ENCODE results near the gene CPNE5. TPM values are rescaled to one million over a fixed set of nuclear protein-coding genes. Genes with fewer than 3 reads are reported as not detected.

CPNE5 gene
- total RNA-seq, 2 experiments from 2014 or later, result 0.19 to 0.28 TPM

DNA sequence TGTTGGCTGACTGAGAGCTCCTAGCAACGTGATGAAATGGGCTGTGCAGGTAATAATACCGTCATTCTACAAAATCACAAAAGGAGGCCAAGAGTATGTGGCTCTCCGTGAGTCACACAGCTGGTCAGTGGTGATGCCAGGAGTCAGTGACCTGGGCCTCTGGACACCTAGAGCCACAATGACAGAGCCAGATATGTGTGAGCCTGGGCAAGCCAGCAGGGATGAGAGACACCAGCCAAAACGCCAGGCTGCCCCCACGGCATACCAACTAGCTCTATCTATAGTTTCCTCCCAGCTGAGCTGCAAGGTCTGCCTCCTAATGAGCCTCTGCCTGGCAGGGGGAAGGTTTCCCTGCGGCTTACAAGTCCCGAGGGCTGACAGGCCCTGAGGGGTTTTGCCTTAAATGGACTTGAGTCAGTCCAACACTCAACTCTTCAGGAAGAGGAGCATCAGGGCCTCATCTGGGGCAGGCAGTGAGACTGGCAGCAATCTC is 70.0 kb downstream of the CPNE5 start:
- Histone ChIP-seq H3K4me1 (ENCODE audit: insufficient read depth, low read length) (peaks cover 54% of the 10 kb centered on the region), H3K9me3 (ENCODE audit: control insufficient read depth in 1 of 2, insufficient read depth in 1 of 2, low read length in 2 of 2) (no peaks in the 10 kb centered on the region), H3K27ac (ENCODE audit: low read depth in 1 of 2, low read length in 2 of 2) (peak overlapping the region; percentile 31 to 60), H3K36me3 (ENCODE audit: insufficient read depth, low read length) (no peaks in the 10 kb centered on the region), H3K4me3 (ENCODE audit: low read length) (peak overlapping the region; percentile 12), H3K27me3 (ENCODE audit: control insufficient read depth in 1 of 2, insufficient read depth in 2 of 2, low read length in 2 of 2) (no peaks in the 10 kb centered on the region)
- DNase-seq (peak in 1 of 14 experiments; percentile 13), ATAC-seq (ENCODE audit: poor library complexity) (no peak)
- intact Hi-C loops (cut with DNase I, micrococcal nuclease), result no loop called here
- TF ChIP-seq, protein P1, sequence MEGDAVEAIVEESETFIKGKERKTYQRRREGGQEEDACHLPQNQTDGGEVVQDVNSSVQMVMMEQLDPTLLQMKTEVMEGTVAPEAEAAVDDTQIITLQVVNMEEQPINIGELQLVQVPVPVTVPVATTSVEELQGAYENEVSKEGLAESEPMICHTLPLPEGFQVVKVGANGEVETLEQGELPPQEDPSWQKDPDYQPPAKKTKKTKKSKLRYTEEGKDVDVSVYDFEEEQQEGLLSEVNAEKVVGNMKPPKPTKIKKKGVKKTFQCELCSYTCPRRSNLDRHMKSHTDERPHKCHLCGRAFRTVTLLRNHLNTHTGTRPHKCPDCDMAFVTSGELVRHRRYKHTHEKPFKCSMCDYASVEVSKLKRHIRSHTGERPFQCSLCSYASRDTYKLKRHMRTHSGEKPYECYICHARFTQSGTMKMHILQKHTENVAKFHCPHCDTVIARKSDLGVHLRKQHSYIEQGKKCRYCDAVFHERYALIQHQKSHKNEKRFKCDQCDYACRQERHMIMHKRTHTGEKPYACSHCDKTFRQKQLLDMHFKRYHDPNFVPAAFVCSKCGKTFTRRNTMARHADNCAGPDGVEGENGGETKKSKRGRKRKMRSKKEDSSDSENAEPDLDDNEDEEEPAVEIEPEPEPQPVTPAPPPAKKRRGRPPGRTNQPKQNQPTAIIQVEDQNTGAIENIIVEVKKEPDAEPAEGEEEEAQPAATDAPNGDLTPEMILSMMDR (IDR thresholded peaks at IDR 0.05), result no peak
- Mint-ChIP-seq H3K9me3 (no peaks in the 10 kb centered on the region), H3K27me3 (no peaks in the 10 kb centered on the region), H3K36me3 (ENCODE audit: low read depth) (no peaks in the 10 kb centered on the region), H3K27ac (peak overlapping the region; percentile 78), H3K4me1 (ENCODE audit: low read depth) (peaks cover 51% of the 10 kb centered on the region), H3K4me3 (peak overlapping the region; percentile 53)
- CTCF ChIA-PET, result interaction anchor here (0.7 to 2.3 kb wide), 3 partner anchors 10 to 232 kb away, joined by 3 to 7 read pairs (median 6); no protein-coding TSS in a partner anchor
- POLR2A ChIA-PET, result interaction anchor here (0.9 to 1.4 kb wide), 3 partner anchors 9 to 105 kb away, joined by 3 to 6 read pairs (median 3); partner anchors contain the start of gene PPIL1

DNA sequence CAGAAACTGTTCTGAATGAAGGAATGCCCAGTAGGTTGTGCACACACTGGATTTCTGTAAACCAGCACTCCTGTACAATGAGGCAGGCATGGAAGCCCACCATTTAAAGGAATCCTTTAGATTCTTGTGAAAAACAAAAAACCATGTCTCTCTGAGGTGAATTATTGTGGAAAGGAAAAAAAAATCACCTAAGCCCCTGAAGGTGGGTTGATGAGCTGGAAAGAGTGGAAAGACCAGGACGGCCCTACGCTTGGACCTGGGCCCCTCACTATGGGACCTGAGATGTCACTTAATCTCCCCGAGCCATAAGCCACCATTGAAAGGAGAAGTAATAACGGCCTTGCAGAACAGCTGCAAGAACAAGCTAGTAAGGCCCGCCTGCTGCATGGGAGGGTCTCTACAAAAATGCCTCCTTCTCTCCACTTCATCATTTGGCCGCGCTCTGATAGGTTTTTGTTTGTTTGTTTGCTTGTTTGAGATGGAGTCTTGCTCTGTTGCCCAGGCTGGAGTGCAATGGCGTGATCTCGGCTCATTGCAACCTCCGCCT is 72.8 kb downstream of the CPNE5 start:
- intact Hi-C loops (cut with DNase I, micrococcal nuclease), result loop anchor here (1.0 to 2.0 kb wide), 8 partner anchors 16 to 444 kb away; partner anchors contain the start of gene PPIL1 (in 1 of the 2)
- Histone ChIP-seq H3K27me3 (ENCODE audit: control insufficient read depth in 1 of 2, insufficient read depth in 2 of 2, low read length in 2 of 2) (no peaks in the 10 kb centered on the region), H3K4me3 (ENCODE audit: low read length) (no peak overlapping the region), H3K9me3 (ENCODE audit: control insufficient read depth in 1 of 2, insufficient read depth in 1 of 2, low read length in 2 of 2) (no peaks in the 10 kb centered on the region), H3K36me3 (ENCODE audit: insufficient read depth, low read length) (no peaks in the 10 kb centered on the region), H3K4me1 (ENCODE audit: insufficient read depth, low read length) (peaks cover 53% of the 10 kb centered on the region), H3K27ac (ENCODE audit: low read depth in 1 of 2, low read length in 2 of 2) (no peak overlapping the region)
- peak overlapping the region; percentile 47 for H3K27ac Mint-ChIP-seq
- peaks cover 41% of the 10 kb centered on the region for H3K4me1 Mint-ChIP-seq (ENCODE audit: low read depth)
- DNase-seq (no peak), ATAC-seq (ENCODE audit: poor library complexity) (no peak)
- CTCF ChIA-PET, result interaction anchor here (1.0 to 2.8 kb wide), 7 partner anchors 8 to 406 kb away, joined by 3 to 18 read pairs (median 5); no protein-coding TSS in a partner anchor
- peak overlapping the region; percentile 18 for H3K4me3 Mint-ChIP-seq
- TF ChIP-seq, protein P1 (IDR thresholded peaks at IDR 0.05), result peak; percentile 1
- no peaks in the 10 kb centered on the region for H3K9me3 Mint-ChIP-seq
- H3K27me3 Mint-ChIP-seq, result no peaks in the 10 kb centered on the region
- H3K36me3 Mint-ChIP-seq (ENCODE audit: low read depth), result no peaks in the 10 kb centered on the region
- POLR2A ChIA-PET, result interaction anchor here (0.5 to 1.8 kb wide), 3 partner anchors 20 to 251 kb away, joined by 3 to 5 read pairs (median 3); no protein-coding TSS in a partner anchor

DNA sequence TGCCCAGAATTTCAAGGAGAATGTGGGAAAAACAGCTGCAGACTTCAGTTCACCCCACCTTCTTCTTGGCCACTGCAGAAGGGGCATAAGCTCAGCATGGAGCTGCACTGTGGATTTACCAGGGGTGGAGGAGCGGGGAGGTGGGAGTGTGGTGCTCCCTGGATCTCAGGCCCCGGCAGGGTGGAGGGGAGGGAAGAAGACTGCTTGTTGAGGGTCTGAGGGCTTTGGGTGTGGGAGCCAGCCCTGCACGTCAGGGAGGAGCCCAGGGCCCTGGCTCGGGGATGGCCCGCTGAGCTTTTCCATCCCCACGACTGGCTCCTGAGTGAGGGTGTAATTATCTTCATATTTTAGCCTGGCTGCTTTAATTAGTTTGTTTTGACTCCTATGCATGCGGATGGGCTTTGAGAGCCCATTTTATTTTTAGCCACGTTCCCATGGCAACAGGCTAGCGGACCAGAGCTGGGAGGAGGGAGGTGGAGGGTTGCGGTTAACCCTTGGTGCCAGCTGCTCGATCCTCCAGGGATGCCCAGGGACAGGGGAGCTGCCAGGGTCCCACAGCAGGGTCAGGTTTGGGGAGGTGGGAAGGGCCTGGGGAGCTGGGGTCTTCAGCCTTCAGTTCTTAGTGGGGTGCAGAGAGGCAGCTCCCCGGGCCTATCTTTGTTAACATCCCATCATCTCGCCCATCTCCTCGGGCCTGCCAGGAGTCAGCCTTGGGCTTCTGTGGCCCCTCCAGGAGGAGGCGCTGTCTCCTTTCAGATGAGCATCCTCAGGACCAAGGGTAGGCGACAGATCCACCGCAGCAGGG is 73.4 kb downstream of the CPNE5 start:
- H3K27ac ChIP-seq (ENCODE audit: low read depth in 1 of 2, low read length in 2 of 2), result no peak overlapping the region
- POLR2A ChIA-PET, result interaction anchor here (0.6 to 1.8 kb wide), 2 partner anchors 252 to 897 kb away, joined by 3 to 5 read pairs; no protein-coding TSS in a partner anchor

More for the DNA sequence above, 73.4 kb downstream of the CPNE5 start:
- Histone ChIP-seq H3K4me3 (ENCODE audit: low read length) (no peak overlapping the region), H3K9me3 (ENCODE audit: control insufficient read depth in 1 of 2, insufficient read depth in 1 of 2, low read length in 2 of 2) (no peaks in the 10 kb centered on the region), H3K36me3 (ENCODE audit: insufficient read depth, low read length) (no peaks in the 10 kb centered on the region), H3K27me3 (ENCODE audit: control insufficient read depth in 1 of 2, insufficient read depth in 2 of 2, low read length in 2 of 2) (no peaks in the 10 kb centered on the region), H3K4me1 (ENCODE audit: insufficient read depth, low read length) (peaks cover 49% of the 10 kb centered on the region)
- no peaks in the 10 kb centered on the region for H3K9me3 Mint-ChIP-seq
- H3K4me1 Mint-ChIP-seq (ENCODE audit: low read depth), result peaks cover 34% of the 10 kb centered on the region
- H3K27ac Mint-ChIP-seq, result peak overlapping the region; percentile 47
- H3K36me3 Mint-ChIP-seq (ENCODE audit: low read depth), result no peaks in the 10 kb centered on the region
- DNase-seq (peak; percentile 68 to 89 (median 76)), ATAC-seq (ENCODE audit: poor library complexity) (peak; percentile 93)
- intact Hi-C loops (cut with DNase I, micrococcal nuclease), result loop anchor here (1.0 to 2.0 kb wide), 9 partner anchors 17 to 449 kb away; partner anchors contain the start of gene PPIL1 (in 1 of the 2)
- CTCF ChIA-PET, result interaction anchor here (0.8 to 2.8 kb wide), 8 partner anchors 14 to 407 kb away, joined by 3 to 18 read pairs (median 4); partner anchors contain the start of gene PPIL1
- H3K27me3 Mint-ChIP-seq, result no peaks in the 10 kb centered on the region
- H3K4me3 Mint-ChIP-seq, result peak overlapping the region; percentile 18
- TF ChIP-seq, protein P1 (IDR thresholded peaks at IDR 0.05), result peak; percentile 63
